H1 (cell line): ENCODE results near the gene PNISR. TPM values are rescaled to one million over a fixed set of nuclear protein-coding genes. Genes with fewer than 3 reads are reported as not detected.

Source experiments
- CTCF ChIA-PET: fragments of 300-600 bp; sonication (Branson Sonifier 250); formaldehyde crosslinking; loops from one replicate; lab custom pipeline; 2021; ENCODE audit not compliant: partially characterized antibody; lab: Charles Lee
- POLR2A ChIA-PET: fragments of 300-600 bp; sonication (Branson Sonifier 250); formaldehyde crosslinking; loops from one replicate; lab custom pipeline; 2021; ENCODE audit warnings: inconsistent platforms; ENCODE audit not compliant: partially characterized antibody; lab: Charles Lee
- DNase-seq, 2 experiments: peaks; one replicate each; pipeline versions ENCODE4 v3.0.0 to v3.0.0-alpha.2; 2010 to 2022; ENCODE audit warnings: low spot score in 2 of 2, low read depth in 1 of 2, mixed read lengths in 1 of 2
- FAIRE-seq: peaks from 2 replicates; lab custom pipeline; 2011; peaks lifted over from hg19 to GRCh38; lab: Jason Lieb, UNC
- H2AFZ ChIP-seq: 2 replicates; pipeline ENCODE4 v1.8.1; 2012; ENCODE audit warnings: low read length, inconsistent platforms
- H2AK5ac ChIP-seq: 2 replicates; pipeline ENCODE4 v1.6.1; 2013; ENCODE audit warnings: low read depth, low read length
- H2BK120ac ChIP-seq: replicated peaks from 2 replicates; pipeline ENCODE3; 2013; ENCODE audit warnings: low read depth, low read length, inconsistent platforms
- H2BK12ac ChIP-seq: 2 replicates; pipeline ENCODE4 v1.6.1; 2013; ENCODE audit warnings: low read depth, low read length
- H2BK15ac ChIP-seq: 2 replicates; pipeline ENCODE4 v1.6.1; 2013; ENCODE audit warnings: low read length
- H2BK20ac ChIP-seq: 2 replicates; pipeline ENCODE4 v1.6.1; 2013; ENCODE audit warnings: low read length
- H2BK5ac ChIP-seq: 2 replicates; pipeline ENCODE4 v1.6.1; 2013; ENCODE audit warnings: low read depth, low read length
- H3K14ac ChIP-seq: 2 replicates; pipeline ENCODE4 v1.6.1; 2013; ENCODE audit warnings: inconsistent platforms; ENCODE audit not compliant: insufficient read length
- H3K18ac ChIP-seq: 2 replicates; pipeline ENCODE4 v1.6.1; 2013; ENCODE audit warnings: low read length; ENCODE audit errors: extremely low read depth
- H3K23ac ChIP-seq: 2 replicates; pipeline ENCODE4 v1.6.1; 2013; ENCODE audit warnings: inconsistent platforms; ENCODE audit not compliant: insufficient read length
- H3K23me2 ChIP-seq: 2 replicates; pipeline ENCODE4 v1.6.1; 2013; ENCODE audit warnings: low read depth, low read length
- H3K27ac ChIP-seq: 2 replicates; pipeline ENCODE4 v1.6.1; 2011; ENCODE audit warnings: low read depth, low read length, inconsistent platforms
- H3K27me3 ChIP-seq, 4 experiments: replicated peaks in 1 of 4; 1 replicate in 1 of 4; 2 replicates in 3 of 4; pipeline versions ENCODE4 v1.6.1 to v1.8.1; 2011 to 2013; ENCODE audit warnings: low read length in 3 of 4, mild to moderate bottlenecking in 3 of 4, inconsistent platforms in 2 of 4, mixed read lengths in 2 of 4, moderate library complexity in 1 of 4; ENCODE audit not compliant: control insufficient read depth in 3 of 4, insufficient read depth in 3 of 4; ENCODE audit errors: extremely low read depth in 1 of 4
- H3K36me3 ChIP-seq, 4 experiments: 2 replicates each; pipeline versions ENCODE4 v1.6.1 to v1.8.1; 2011 to 2013; ENCODE audit warnings: mild to moderate bottlenecking in 4 of 4, low read length in 3 of 4, moderate library complexity in 2 of 4, control low read depth in 1 of 4, inconsistent platforms in 1 of 4; ENCODE audit not compliant: insufficient read depth in 4 of 4, control insufficient read depth in 2 of 4
- H3K4ac ChIP-seq: replicated peaks from 2 replicates; pipeline ENCODE3; 2013; ENCODE audit warnings: low read length, low read depth, mixed read lengths, inconsistent platforms; ENCODE audit not compliant: insufficient read length
- H3K4me1 ChIP-seq, 4 experiments: replicated peaks in 1 of 4; 1 replicate in 1 of 4; 2 replicates in 3 of 4; pipeline versions ENCODE4 v1.6.1 to v1.8.1; 2011 to 2013; ENCODE audit warnings: low read length in 3 of 4, inconsistent platforms in 2 of 4, mixed read lengths in 1 of 4; ENCODE audit not compliant: insufficient read depth in 4 of 4, control insufficient read depth in 3 of 4
- H3K4me2 ChIP-seq, 2 experiments: 2 replicates each; pipeline versions ENCODE4 v1.6.1 to v1.8.1; 2011 to 2013; ENCODE audit warnings: low read depth in 2 of 2, low read length in 2 of 2, control low read depth in 1 of 2, inconsistent platforms in 1 of 2, mild to moderate bottlenecking in 1 of 2; ENCODE audit not compliant: insufficient read depth in 1 of 2
- H3K4me3 ChIP-seq, 4 experiments: fragments of 200-600, 300-600 bp in 1 of 4; sonication (generic), shearing (Covaris generic), sonication (Bioruptor Twin) in 1 of 4; 2 replicates each; pipeline versions ENCODE4 v1.5.1 to v1.8.1; 2011 to 2016; ENCODE audit warnings: low read length in 4 of 4, low read depth in 3 of 4, control low read depth in 2 of 4, inconsistent platforms in 2 of 4, mild to moderate bottlenecking in 2 of 4, mixed read lengths in 1 of 4, moderate library complexity in 1 of 4; ENCODE audit not compliant: insufficient read depth in 2 of 4; ENCODE audit errors: extremely low read depth in 1 of 4
- H3K56ac ChIP-seq: replicated peaks from 2 replicates; pipeline ENCODE3; 2013; ENCODE audit warnings: low read depth, mild to moderate bottlenecking, mixed read lengths, low read length, inconsistent platforms; ENCODE audit not compliant: insufficient read length
- H3K79me1 ChIP-seq: 2 replicates; pipeline ENCODE4 v1.6.1; 2013; ENCODE audit warnings: low read depth, low read length, control low read depth
- H3K79me2 ChIP-seq, 2 experiments: 2 replicates each; pipeline versions ENCODE4 v1.6.1 to v1.8.1; 2012 to 2013; ENCODE audit warnings: low read length in 2 of 2, mild to moderate bottlenecking in 2 of 2, inconsistent platforms in 1 of 2; ENCODE audit not compliant: insufficient read depth in 2 of 2, control insufficient read depth in 1 of 2
- H3K9ac ChIP-seq, 4 experiments: replicated peaks in 1 of 4; 1 replicate in 1 of 4; 2 replicates in 3 of 4; pipeline versions ENCODE4 v1.6.1 to v1.8.1; 2011 to 2013; ENCODE audit warnings: low read depth in 3 of 4, low read length in 3 of 4, control low read depth in 2 of 4, mild to moderate bottlenecking in 2 of 4, moderate library complexity in 2 of 4, inconsistent platforms in 1 of 4; ENCODE audit errors: extremely low read depth in 1 of 4
- H3K9me3 ChIP-seq, 2 experiments: 2 replicates each; pipeline versions ENCODE4 v1.6.1 to v1.8.1; 2012 to 2013; ENCODE audit warnings: mild to moderate bottlenecking in 2 of 2, moderate library complexity in 2 of 2, control low read depth in 1 of 2, inconsistent platforms in 1 of 2, low read depth in 1 of 2, low read length in 1 of 2, mixed read lengths in 1 of 2; ENCODE audit not compliant: insufficient read depth in 2 of 2
- H4K20me1 ChIP-seq, 2 experiments: replicated peaks in 1 of 2; 2 replicates each; pipeline versions ENCODE3 to v1.8.1; 2011 to 2013; ENCODE audit warnings: inconsistent platforms in 2 of 2, low read length in 2 of 2, mild to moderate bottlenecking in 1 of 2; ENCODE audit not compliant: insufficient read depth in 2 of 2, control insufficient read depth in 1 of 2
- H4K5ac ChIP-seq: 2 replicates; pipeline ENCODE4 v1.6.1; 2013; ENCODE audit warnings: low read length, low read depth, mixed read lengths, inconsistent platforms; ENCODE audit not compliant: insufficient read length
- H4K8ac ChIP-seq: 2 replicates; pipeline ENCODE4 v1.8.0; 2013; ENCODE audit warnings: mild to moderate bottlenecking, moderate library complexity, low read length, inconsistent platforms; ENCODE audit not compliant: insufficient read depth; ENCODE audit errors: extremely low read depth
- H4K91ac ChIP-seq: replicated peaks from 2 replicates; pipeline ENCODE3; 2013; ENCODE audit warnings: low read length, mixed read lengths, inconsistent platforms; ENCODE audit not compliant: insufficient read length
- ASH2L ChIP-seq: fragments of 200-600, 300-600 bp; sonication (generic); IDR thresholded peaks from one replicate; pipeline ENCODE4 v1.7.1; 2017; ENCODE audit warnings: low read length
- CREB1 ChIP-seq: IDR thresholded peaks from 2 replicates; pipeline ENCODE4 v1.6.1; 2012; ENCODE audit warnings: inconsistent platforms
- FOSL1 ChIP-seq: IDR thresholded peaks from 2 replicates; pipeline ENCODE4 v1.6.1; 2011; ENCODE audit warnings: mild to moderate bottlenecking, low read depth, low read length, moderate library complexity; ENCODE audit not compliant: insufficient read depth
- HDAC2 ChIP-seq, 2 experiments: fragments of 300-600 bp in 1 of 2; sonication (generic) in 1 of 2; IDR thresholded peaks; 2 replicates each; pipeline ENCODE4 v1.6.1; 2011 to 2012; ENCODE audit warnings: low read depth in 2 of 2, low read length in 2 of 2, mild to moderate bottlenecking in 2 of 2, moderate library complexity in 2 of 2, borderline replicate concordance in 1 of 2, inconsistent platforms in 1 of 2
- SP2 ChIP-seq: IDR thresholded peaks from 2 replicates; pipeline ENCODE4 v1.6.1; 2012; ENCODE audit warnings: mild to moderate bottlenecking, low read length, inconsistent platforms
- WGBS, 2 experiments: shearing (Covaris generic) in 1 of 2; methylation state at CpG; one replicate each; pipeline versions ENCODE4 v1.1.6 to v1.1.7; 2013 to 2015; ENCODE audit warnings: low lambda C conversion rate in 2 of 2, mixed read lengths in 2 of 2, inconsistent platforms in 1 of 2, low coverage in 1 of 2, missing lambda C conversion rate in 1 of 2; ENCODE audit not compliant: insufficient replicate concordance in 2 of 2, insufficient coverage in 1 of 2, insufficient read length in 1 of 2; ENCODE audit errors: extremely low coverage in 1 of 2, missing lambda C conversion rate in 1 of 2; 5-methylcytosine and 5-hydroxymethylcytosine counted together
- polyA plus RNA-seq, 7 experiments: library from polyadenylated mRNA; depleted of rRNA in 3 of 7; stranded (reverse) in 5 of 7; unstranded in 2 of 7; fragments of >200 nt in 5 of 7; fragments of 200-250 nt in 2 of 7; gene quantifications; 1 replicate in 5 of 7; 2 replicates in 1 of 7; 4 replicates in 1 of 7; pipeline versions ENCODE4 v1.2.1 to v1.2.3, GENCODE V29; 2011 to 2013; ENCODE audit warnings: missing spikeins in 2 of 7, mixed read lengths in 2 of 7
- total RNA-seq: library from RNA; stranded (reverse); fragmentation: NEBNext Ultra II Directional; extraction: Animal tissue kit (Norgen Biotek cat#: 25700); gene quantifications from 2 replicates; pipeline ENCODE4 v1.2.1, GENCODE V29; 2021

Gene PNISR
- total and polyA plus RNA-seq, 2 of the 8 experiments (the other 6 are each of a cell fraction or from before 2014, with no cell fraction given): 41.1 to 134 TPM

- Histone ChIP-seq H3K4me1 (no peaks in the 10 kb centered on the region), H3K4me3 (no peak overlapping the region), H3K4me2 (no peak overlapping the region), H4K20me1 (no peaks in the 10 kb centered on the region), H2AK5ac (no peak overlapping the region), H3K23me2 (no peaks in the 10 kb centered on the region), H4K5ac (no peak overlapping the region), H2BK15ac (no peak overlapping the region), H3K9me3 (no peaks in the 10 kb centered on the region)
- no peak for FAIRE-seq
- WGBS, 2 experiments: 93% methylated on average over 3 of the region's 3 CpGs; no CpG with 5 or more reads in 1 of the 2 experiments
- TF ChIP-seq FOSL1 (no peak), ASH2L (no peak), CREB1 (no peak), HDAC2 (IDR thresholded peaks at IDR 0.05; ENCODE audit: borderline replicate concordance in 1 of 2, low read depth in 2 of 2, low read length in 2 of 2) (no peak), SP2 (no peak)
- TF ChIP-seq, all 59 proteins: peak for 0
- no peak overlapping the region for H2BK20ac ChIP-seq
- H3K27ac ChIP-seq: no peak overlapping the region
- H3K23ac ChIP-seq: no peak overlapping the region
- no peak overlapping the region for H2BK5ac ChIP-seq
- H3K4ac ChIP-seq: no peak overlapping the region
- no peak for DNase-seq
- no peaks in the 10 kb centered on the region; the same call in 1 of the 2 replicates for H3K79me1 ChIP-seq
- no peak overlapping the region for H4K91ac ChIP-seq
- no peak overlapping the region for H2AFZ ChIP-seq
- ChIA-PET POLR2A (interaction anchor here (1.1 to 1.3 kb wide), 2 partner anchors 9 to 35 kb away, joined by 3 read pairs; no protein-coding TSS in a partner anchor), CTCF (no interaction called here)
- no peak overlapping the region for H3K14ac ChIP-seq
- no peaks in the 10 kb centered on the region for H3K36me3 ChIP-seq
- H4K8ac ChIP-seq: no peak overlapping the region
- H2BK12ac ChIP-seq: no peak overlapping the region
- H2BK120ac ChIP-seq: no peak overlapping the region
- no peak overlapping the region for H3K56ac ChIP-seq
- no peak overlapping the region for H3K9ac ChIP-seq
- no peaks in the 10 kb centered on the region for H3K27me3 ChIP-seq
- H3K79me2 ChIP-seq: no peaks in the 10 kb centered on the region
- no peak overlapping the region for H3K18ac ChIP-seq
Measured at GRCh38 chr6:99384507-99384906, 40.6 kb downstream of the PNISR start.
